GM12878 (cell line): Measurements from ENCODE around the gene DOCK9. TPM values are rescaled to one million over a fixed set of nuclear protein-coding genes. Genes with fewer than 3 reads are reported as not detected.

Experiments
- ATAC-seq: fragments of 200-7000 bp; cut with Tn5 transposase; 3 replicates; pipeline ENCODE4 v1.9.1; 2020; ENCODE audit warnings: mild to moderate bottlenecking, moderate library complexity
- BruUV-seq: library from RNA; stranded (reverse); fragments of 400-500 nt; replicated peaks from 2 replicates; lab custom pipeline; 2021; lab: Mats Ljungman, UMichigan
- CTCF ChIA-PET: fragments of 300-600 bp; sonication (Branson Sonifier 250); formaldehyde crosslinking; extraction: SDS; loops from one replicate; lab custom pipeline; 2021; ENCODE audit warnings: inconsistent platforms; lab: Yijun Ruan, JAX
- POLR2A ChIA-PET: fragments of 350-600 bp; formaldehyde crosslinking; extraction: SDS; loops from one replicate; lab custom pipeline; 2021; ENCODE audit warnings: inconsistent platforms; lab: Charles Lee
- RAD21 ChIA-PET: fragments of 300-600 bp; sonication (Branson Sonifier 250); formaldehyde crosslinking; loops from one replicate; lab custom pipeline; 2023; ENCODE audit warnings: antibody characterized with exemption; ENCODE audit not compliant: unreplicated experiment; lab: Charles Lee
- SMC1A ChIA-PET: fragments of 300-600 bp; sonication (Branson Sonifier 250); formaldehyde crosslinking; loops from one replicate; lab custom pipeline; 2023; ENCODE audit not compliant: unreplicated experiment, uncharacterized antibody; lab: Charles Lee
- DNase-seq: peaks from one replicate; pipeline ENCODE4 v3.0.0-alpha.2; 2011; ENCODE audit warnings: low read depth, low spot score
- FAIRE-seq: peaks from 3 replicates; lab custom pipeline; 2011; peaks lifted over from hg19 to GRCh38; lab: Jason Lieb, UNC
- H2AFZ ChIP-seq: 2 replicates; pipeline ENCODE4 v1.6.0; 2011; ENCODE audit warnings: low read depth, low read length, control low read depth; ENCODE audit not compliant: control insufficient read depth
- H3K27ac ChIP-seq: 2 replicates; pipeline ENCODE4 v1.5.1; 2011; ENCODE audit warnings: control low read depth; ENCODE audit not compliant: control insufficient read depth, insufficient read depth
- H3K27me3 ChIP-seq, 2 experiments: replicated peaks in 1 of 2; 2 replicates each; pipeline versions ENCODE4 v1.6.0 to v1.6.1; 2011; ENCODE audit warnings: low read length in 1 of 2; ENCODE audit not compliant: control insufficient read depth in 2 of 2, insufficient read depth in 2 of 2
- H3K36me3 ChIP-seq, 2 experiments: 2 replicates each; pipeline ENCODE4 v1.5.1; 2011; ENCODE audit warnings: low read length in 1 of 2; ENCODE audit not compliant: control insufficient read depth in 2 of 2, insufficient read depth in 2 of 2
- H3K4me1 ChIP-seq: 2 replicates; pipeline ENCODE4 v1.6.1; 2011; ENCODE audit warnings: mild to moderate bottlenecking, low read length, moderate library complexity, mixed read lengths; ENCODE audit not compliant: control insufficient read depth, insufficient read depth
- H3K4me2 ChIP-seq: 2 replicates; pipeline ENCODE4 v1.6.0; 2011; ENCODE audit warnings: control low read depth; ENCODE audit not compliant: control insufficient read depth, insufficient read depth
- H3K4me3 ChIP-seq: fragments of 200-600 bp; sonication (generic); 2 replicates; pipeline ENCODE4 v1.5.1; 2016
- H3K79me2 ChIP-seq: 2 replicates; pipeline ENCODE4 v1.6.0; 2011; ENCODE audit warnings: low read length; ENCODE audit not compliant: control insufficient read depth, insufficient read depth
- H3K9ac ChIP-seq: 2 replicates; pipeline ENCODE4 v1.8.0; 2011; ENCODE audit warnings: low read length, control low read depth, mixed read lengths; ENCODE audit not compliant: control insufficient read depth, insufficient read depth
- H3K9me3 ChIP-seq: replicated peaks from 3 replicates; pipeline ENCODE4 v1.5.1; 2011; ENCODE audit warnings: mild to moderate bottlenecking, low read length; ENCODE audit not compliant: control insufficient read depth, insufficient read depth
- H4K20me1 ChIP-seq: 2 replicates; pipeline ENCODE4 v1.6.0; 2011; ENCODE audit not compliant: control insufficient read depth, insufficient read depth
- CBFB ChIP-seq: IDR thresholded peaks from 2 replicates; pipeline ENCODE4 v1.6.1; 2016; ENCODE audit warnings: antibody characterized with exemption, low read depth
- CEBPB ChIP-seq, 2 experiments: fragments of 150-350 bp in 1 of 2; IDR thresholded peaks; 2 replicates each; pipeline ENCODE4 v1.6.1; 2012 to 2014; ENCODE audit warnings: low read depth in 2 of 2, low read length in 2 of 2, borderline replicate concordance in 1 of 2, inconsistent platforms in 1 of 2
- CHD1 ChIP-seq: IDR thresholded peaks from 2 replicates; pipeline ENCODE4 v1.6.1; 2012; ENCODE audit warnings: low read depth, low read length, improper control_type of control experiment
- NFXL1 ChIP-seq: fragments of 450-650 bp; IDR thresholded peaks from 2 replicates; pipeline ENCODE4 v1.6.1; 2017; ENCODE audit warnings: antibody characterized with exemption, mild to moderate bottlenecking, borderline replicate concordance
- NR2C1 ChIP-seq: fragments of 450-650 bp; IDR thresholded peaks from 2 replicates; pipeline ENCODE4 v1.6.1; 2017; ENCODE audit warnings: antibody characterized with exemption, mild to moderate bottlenecking, moderate library complexity
- PKNOX1 ChIP-seq: fragments of 450-650 bp; IDR thresholded peaks from 2 replicates; pipeline ENCODE4 v1.6.1; 2016; ENCODE audit warnings: mild to moderate bottlenecking
- RAD51 ChIP-seq: fragments of 450-650 bp; IDR thresholded peaks from 2 replicates; pipeline ENCODE4 v1.6.1; 2016; ENCODE audit warnings: moderate library complexity, mild to moderate bottlenecking, inconsistent platforms
- RBBP5 ChIP-seq: fragments of 200-600 bp; sonication (generic); conservative IDR thresholded peaks from 2 replicates; pipeline ENCODE4 v1.6.1; 2016
- RCOR1 ChIP-seq: conservative IDR thresholded peaks from 2 replicates; pipeline ENCODE4 v1.6.1; 2012; ENCODE audit warnings: low read depth, low read length, improper control_type of control experiment
- RUNX3 ChIP-seq: IDR thresholded peaks from 2 replicates; pipeline ENCODE4 v1.6.1; 2012; ENCODE audit warnings: low read length, inconsistent platforms
- SREBF2 ChIP-seq: IDR thresholded peaks from 2 replicates; pipeline ENCODE4 v1.6.1; 2012; ENCODE audit warnings: mild to moderate bottlenecking, low read length
- SRF ChIP-seq, 2 experiments: IDR thresholded peaks; 2 replicates each; pipeline ENCODE4 v1.6.1; 2011; ENCODE audit warnings: low read depth in 2 of 2, low read length in 2 of 2, mild to moderate bottlenecking in 1 of 2, moderate library complexity in 1 of 2
- YY1 ChIP-seq: IDR thresholded peaks from 2 replicates; pipeline ENCODE4 v1.6.1; 2011; ENCODE audit warnings: low read depth, mild to moderate bottlenecking, low read length
- ZBED1 ChIP-seq: IDR thresholded peaks from 2 replicates; pipeline ENCODE4 v1.6.1; 2016; ENCODE audit warnings: borderline replicate concordance
- WGBS: methylation state at CpG from one replicate; pipeline ENCODE4 v1.1.6; 2016; ENCODE audit warnings: low lambda C conversion rate; ENCODE audit not compliant: insufficient replicate concordance, insufficient coverage; ENCODE audit errors: missing lambda C conversion rate; 5-methylcytosine and 5-hydroxymethylcytosine counted together
- in situ Hi-C: fragments of 300-500 bp; cut with MboI; formaldehyde crosslinking; loops from 9 replicates; pipeline ENCODE4 v1.14.3; 2018; ENCODE audit warnings: mixed read lengths
- intact Hi-C: fragments of 100-400 bp; cut with micrococcal nuclease; formaldehyde crosslinking; loops from one replicate; pipeline ENCODE4 v1.14.2; 2022; ENCODE audit not compliant: unreplicated experiment
- polyA plus RNA-seq, 11 experiments: library from polyadenylated mRNA; depleted of rRNA in 4 of 11; unstranded in 6 of 11; stranded (reverse) in 5 of 11; fragments of >200 nt; fragmentation: Nextera tagmentation in 4 of 11; fragmentation: Illumina TruSeq in 1 of 11; extraction: Ambion mirVana in 4 of 11; extraction: Trizol in 1 of 11; gene quantifications; 1 replicate in 1 of 11; 2 replicates in 10 of 11; pipeline versions ENCODE4 v1.2.1 to v1.2.3, GENCODE V29; 2011 to 2016; ENCODE audit warnings: inconsistent platforms in 2 of 11, missing spikeins in 2 of 11, low read depth in 1 of 11
- total RNA-seq, 4 experiments: library from RNA; depleted of rRNA in 3 of 4; stranded (reverse); fragments of >200 nt in 3 of 4; fragmentation: Illumina TruSeq in 1 of 4; extraction: Trizol in 1 of 4; gene quantifications; 2 replicates each; pipeline versions ENCODE4 v1.2.1 to v1.2.3, GENCODE V29; 2013 to 2021

The DOCK9 gene
- total and polyA plus RNA-seq, 10 of the 15 experiments (the other 5 are each of a cell fraction or from before 2014, with no cell fraction given), result 0.09 to 2.9 (median 0.74) TPM

- Histone ChIP-seq H3K79me2 (no peaks in the 10 kb centered on the region), H2AFZ (no peak overlapping the region)
- in situ Hi-C loops, result no loop called here
Measured at GRCh38 chr13:98923641-98924397, 54.0 kb downstream of the DOCK9 start.

More at GRCh38 chr13:98923641-98924397, 54.0 kb downstream of the DOCK9 start:
- ChIA-PET RAD21 (no interaction called here), POLR2A (no interaction called here), CTCF (no interaction called here), SMC1A (interaction anchor here (1.1 kb wide), 1 partner anchor 141 kb away, joined by 3 read pairs; no protein-coding TSS in a partner anchor)
- WGBS, result 60% methylated on average over 11 of the region's 11 CpGs
- no peak overlapping the region for H3K4me3 ChIP-seq
- no peak for DNase-seq
- no peaks in the 10 kb centered on the region for H3K9me3 ChIP-seq
- no peak for FAIRE-seq
- no peaks in the 10 kb centered on the region for H3K4me1 ChIP-seq
- TF ChIP-seq YY1, result no peak
- no peak for TF ChIP-seq NR2C1
- no peak for TF ChIP-seq SREBF2
- TF ChIP-seq ZBED1, result no peak
- TF ChIP-seq CEBPB (IDR thresholded peaks at IDR 0.05; ENCODE audit: borderline replicate concordance in 1 of 2, low read depth in 2 of 2, low read length in 2 of 2), result no peak
- no peak for TF ChIP-seq CHD1
- no peak for TF ChIP-seq CBFB
- TF ChIP-seq RBBP5, result no peak
- TF ChIP-seq RAD51, result no peak
- TF ChIP-seq RCOR1, result no peak
- TF ChIP-seq PKNOX1, result no peak
- TF ChIP-seq SRF (IDR thresholded peaks at IDR 0.05; ENCODE audit: low read depth in 2 of 2, low read length in 2 of 2), result no peak
- no peak for TF ChIP-seq NFXL1
- no peak for TF ChIP-seq RUNX3
- H3K36me3 ChIP-seq, result no peaks in the 10 kb centered on the region
- H3K9ac ChIP-seq, result no peak overlapping the region
- intact Hi-C loops, result no loop called here
- H3K4me2 ChIP-seq, result no peak overlapping the region
- no peaks in the 10 kb centered on the region for H4K20me1 ChIP-seq
- no peaks in the 10 kb centered on the region for H3K27me3 ChIP-seq
- no TSS peak for BruUV-seq
- ATAC-seq, result no peak
- no peak overlapping the region for H3K27ac ChIP-seq
